ENCODE results near the gene NRDC.

DNA sequence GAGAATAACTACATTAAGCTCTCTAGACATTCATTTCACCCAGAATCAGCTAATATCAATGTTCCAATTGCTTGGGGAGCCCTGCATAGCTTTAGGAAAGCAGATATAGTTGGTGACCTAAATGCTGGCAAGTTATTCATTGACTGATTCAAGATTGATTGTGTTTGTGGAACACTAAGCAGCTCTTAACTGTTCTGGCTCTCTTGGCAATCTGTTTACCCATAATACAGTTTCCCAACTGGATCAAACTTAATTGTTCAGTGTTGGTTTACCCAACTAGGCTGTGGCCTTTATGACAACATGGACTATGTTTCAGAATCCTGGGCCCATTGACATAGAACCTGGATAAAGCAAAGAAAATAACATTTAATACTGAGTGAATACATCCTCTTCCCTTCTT lies 83.7 kb downstream of the NRDC start:
- no peak for TF ChIP-seq GATA2 (IDR thresholded peaks at IDR 0.05; ENCODE audit: low read depth, low read length)
- no peak for TF ChIP-seq GATA3 (IDR thresholded peaks at IDR 0.05; ENCODE audit: low read depth, low read length)
